Central memory CD8-positive, alpha-beta T cell (primary cell): Measurements from ENCODE around the gene TRERF1.

ENCODE experiments used
- ATAC-seq: fragments of 150-1000 bp; cut with Tn5 transposase; replicated peaks from 2 replicates; pipeline ENCODE4 v1.10.0; 2022; ENCODE audit warnings: mild to moderate bottlenecking, moderate FRiP score, moderate number of reproducible peaks; ENCODE audit not compliant: poor library complexity, severe bottlenecking; ENCODE audit errors: extremely low read depth
- DNase-seq, 2 donors: peaks; one replicate each; pipeline ENCODE4 v3.0.0; 2021; ENCODE audit warnings: low spot score in 2 of 2
- H3K27ac Mint-ChIP-seq: one replicate; pipeline ENCODE4 v1.8.0; 2022; ENCODE audit warnings: low read depth, mild to moderate bottlenecking, moderate library complexity, mixed read lengths
- H3K27me3 Mint-ChIP-seq: one replicate; pipeline ENCODE4 v1.8.0; 2022; ENCODE audit warnings: mixed read lengths
- H3K36me3 Mint-ChIP-seq: one replicate; pipeline ENCODE4 v1.8.0; 2022; ENCODE audit warnings: mild to moderate bottlenecking, moderate library complexity, mixed read lengths; ENCODE audit not compliant: insufficient read depth
- H3K4me1 Mint-ChIP-seq: one replicate; pipeline ENCODE4 v1.8.0; 2022; ENCODE audit warnings: mixed read lengths
- H3K4me3 Mint-ChIP-seq: one replicate; pipeline ENCODE4 v1.8.0; 2022; ENCODE audit warnings: mild to moderate bottlenecking, moderate library complexity, mixed read lengths
- H3K9me3 Mint-ChIP-seq: one replicate; pipeline ENCODE4 v1.8.0; 2022; ENCODE audit warnings: mixed read lengths

The TRERF1 gene

GRCh38 chr6:42341771-42342553, 109.8 kb downstream of the TRERF1 start:
- Mint-ChIP-seq H3K4me1 (peaks cover 59% of the 10 kb centered on the region), H3K36me3 (no peaks in the 10 kb centered on the region), H3K27ac (no peak overlapping the region), H3K27me3 (no peaks in the 10 kb centered on the region), H3K9me3 (no peaks in the 10 kb centered on the region), H3K4me3 (no peak overlapping the region)
- ATAC-seq (no peak), DNase-seq (no peak)

GRCh38 chr6:42341221-42341620, 110.5 kb downstream of the TRERF1 start:
- H3K36me3 Mint-ChIP-seq = peaks cover under 1% of the 10 kb centered on the region
- no peaks in the 10 kb centered on the region for H3K27me3 Mint-ChIP-seq
- DNase-seq (no peak), ATAC-seq (no peak)
- H3K4me3 Mint-ChIP-seq = no peak overlapping the region
- H3K4me1 Mint-ChIP-seq = peaks cover 60% of the 10 kb centered on the region
- no peaks in the 10 kb centered on the region for H3K9me3 Mint-ChIP-seq
- H3K27ac Mint-ChIP-seq = no peak overlapping the region

- no peaks in the 10 kb centered on the region for H3K9me3 Mint-ChIP-seq
- H3K36me3 Mint-ChIP-seq = peaks cover 2% of the 10 kb centered on the region
- no peak overlapping the region for H3K27ac Mint-ChIP-seq
- H3K4me3 Mint-ChIP-seq = no peak overlapping the region
- H3K27me3 Mint-ChIP-seq = no peaks in the 10 kb centered on the region
- peaks cover 60% of the 10 kb centered on the region for H3K4me1 Mint-ChIP-seq
- no peak for DNase-seq
- no peak for ATAC-seq
Measured at GRCh38 chr6:42340511-42340910, 111.2 kb downstream of the TRERF1 start.

- Mint-ChIP-seq H3K36me3 (peaks cover 2% of the 10 kb centered on the region), H3K4me1 (peaks cover 62% of the 10 kb centered on the region), H3K4me3 (no peak overlapping the region), H3K9me3 (no peaks in the 10 kb centered on the region), H3K27ac (no peak overlapping the region), H3K27me3 (no peaks in the 10 kb centered on the region)
- ATAC-seq (no peak), DNase-seq (no peak)
Measured at GRCh38 chr6:42339991-42340401, 111.7 kb downstream of the TRERF1 start.

GRCh38 chr6:42338744-42339222, 112.9 kb downstream of the TRERF1 start:
- ATAC-seq = no peak

DNA sequence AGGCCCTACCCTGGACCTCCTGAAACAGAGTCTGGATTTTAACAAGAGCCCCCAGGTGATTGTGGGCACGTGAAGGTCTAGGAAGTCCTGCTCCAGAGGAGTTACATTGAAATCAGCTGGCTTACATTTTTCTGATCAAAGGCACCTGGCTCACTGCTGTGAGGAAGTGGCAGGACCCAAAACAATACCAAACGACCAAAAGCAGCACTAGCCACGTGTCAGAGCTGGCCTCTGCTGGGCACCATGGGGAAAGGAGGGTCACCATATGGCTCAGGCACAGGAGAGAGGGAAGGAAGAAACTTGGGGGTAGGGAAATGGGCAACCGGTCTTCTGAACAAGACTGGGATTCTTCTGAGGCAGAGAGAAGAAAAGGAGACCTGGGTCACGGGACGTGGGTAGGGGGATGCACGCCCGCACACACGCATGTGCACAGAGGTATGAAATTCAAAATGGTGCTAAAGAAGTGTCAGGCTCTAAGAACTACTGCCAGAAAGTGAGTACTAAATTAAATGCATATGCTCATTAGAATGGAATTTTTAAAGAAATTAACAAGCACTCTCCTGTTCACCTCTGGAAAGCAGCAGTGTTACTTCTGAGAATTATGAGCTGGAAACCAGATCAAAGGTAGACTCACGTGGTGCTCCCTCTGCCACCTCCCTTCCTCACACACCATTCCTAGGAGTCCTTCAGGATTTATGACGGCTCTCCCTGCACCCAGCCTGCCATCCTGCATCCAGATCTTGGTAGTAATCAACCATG, 113.6 kb downstream of the TRERF1 start:
- Mint-ChIP-seq H3K27me3 (no peaks in the 10 kb centered on the region), H3K4me1 (peaks cover 61% of the 10 kb centered on the region), H3K9me3 (no peaks in the 10 kb centered on the region), H3K27ac (no peak overlapping the region), H3K4me3 (no peak overlapping the region), H3K36me3 (peaks cover 2% of the 10 kb centered on the region)
- ATAC-seq (no peak), DNase-seq (no peak)

More at GRCh38 chr6:42338744-42339222, 112.9 kb downstream of the TRERF1 start:
- H3K27ac Mint-ChIP-seq = peak overlapping the region; percentile 2
- H3K4me1 Mint-ChIP-seq = peaks cover 63% of the 10 kb centered on the region
- no peaks in the 10 kb centered on the region for H3K9me3 Mint-ChIP-seq
- H3K4me3 Mint-ChIP-seq = no peak overlapping the region
- no peak for DNase-seq
- no peaks in the 10 kb centered on the region for H3K27me3 Mint-ChIP-seq
- peaks cover 2% of the 10 kb centered on the region for H3K36me3 Mint-ChIP-seq

GRCh38 chr6:42336431-42336830, 115.3 kb downstream of the TRERF1 start:
- H3K36me3 Mint-ChIP-seq = peaks cover 2% of the 10 kb centered on the region
- H3K4me3 Mint-ChIP-seq = no peak overlapping the region
- H3K9me3 Mint-ChIP-seq = no peaks in the 10 kb centered on the region
- ATAC-seq (no peak), DNase-seq (no peak)
- H3K4me1 Mint-ChIP-seq = peaks cover 69% of the 10 kb centered on the region
- H3K27me3 Mint-ChIP-seq = no peaks in the 10 kb centered on the region
- H3K27ac Mint-ChIP-seq = no peak overlapping the region

DNA sequence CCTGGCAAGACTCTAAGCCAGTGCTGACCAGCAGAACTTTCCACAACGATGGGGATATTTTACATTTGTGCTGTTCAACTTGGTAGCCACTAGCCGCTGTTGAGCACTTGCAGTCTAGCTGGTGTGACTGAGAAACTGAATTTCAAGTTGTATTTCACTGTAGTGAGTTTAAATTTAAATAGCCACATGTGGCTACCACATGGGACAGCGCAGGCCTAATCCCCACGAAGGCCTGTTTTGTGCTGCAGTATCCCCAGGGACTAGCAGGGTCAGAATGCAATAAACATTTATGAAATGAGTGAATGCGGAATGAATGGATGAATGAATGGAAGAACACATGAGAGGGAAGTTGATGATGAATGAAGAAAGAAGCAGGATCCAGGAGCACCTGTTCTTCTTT, 115.8 kb downstream of the TRERF1 start:
- peaks cover 74% of the 10 kb centered on the region for H3K4me1 Mint-ChIP-seq
- H3K9me3 Mint-ChIP-seq = no peaks in the 10 kb centered on the region
- H3K4me3 Mint-ChIP-seq = no peak overlapping the region
- no peaks in the 10 kb centered on the region for H3K27me3 Mint-ChIP-seq
- DNase-seq (no peak), ATAC-seq (no peak)
- peaks cover 2% of the 10 kb centered on the region for H3K36me3 Mint-ChIP-seq
- H3K27ac Mint-ChIP-seq = peak overlapping the region; percentile 56

DNA sequence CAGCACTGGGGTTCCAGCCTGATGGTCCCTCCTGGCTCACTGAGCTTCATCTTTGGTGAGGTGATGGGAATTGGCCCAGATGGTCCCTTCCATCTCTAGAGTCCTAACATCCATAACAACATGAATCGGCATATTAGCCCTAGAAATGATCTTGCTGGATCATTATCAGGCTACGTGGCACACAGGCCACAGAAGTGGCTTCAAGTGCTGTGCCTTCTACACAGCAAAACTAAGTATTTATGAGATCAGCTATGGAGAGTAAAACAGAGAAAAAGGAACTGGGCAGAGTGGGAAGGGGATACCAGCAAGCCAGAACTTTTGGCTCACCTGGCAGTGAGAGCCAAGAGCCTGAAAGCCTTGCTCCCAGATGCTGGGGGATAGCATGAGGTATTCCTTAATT, 116.9 kb downstream of the TRERF1 start:
- Mint-ChIP-seq H3K9me3 (no peaks in the 10 kb centered on the region), H3K27me3 (no peaks in the 10 kb centered on the region), H3K36me3 (peaks cover 2% of the 10 kb centered on the region), H3K4me3 (no peak overlapping the region), H3K27ac (no peak overlapping the region), H3K4me1 (peaks cover 76% of the 10 kb centered on the region)
- ATAC-seq = no peak
- DNase-seq = no peak

DNA sequence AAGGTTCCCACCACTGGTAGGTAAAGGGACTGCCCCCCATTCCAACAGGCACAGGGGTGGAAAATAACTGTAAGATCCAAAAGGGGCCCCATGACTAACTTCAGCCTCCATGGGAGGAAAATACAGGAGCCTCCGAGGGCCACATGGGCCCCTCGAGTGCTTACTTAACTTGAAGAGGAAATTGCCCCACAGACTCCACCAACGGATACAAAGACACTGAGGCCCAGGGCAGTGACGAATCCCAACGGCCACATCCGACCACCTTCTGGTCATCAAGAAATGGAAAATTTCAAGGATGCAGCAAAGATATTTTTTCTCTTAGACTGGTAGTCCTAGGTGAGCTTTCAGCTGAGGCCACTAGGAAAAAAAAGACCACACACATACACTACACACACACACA, 118.1 kb downstream of the TRERF1 start:
- H3K27ac Mint-ChIP-seq = no peak overlapping the region
- H3K27me3 Mint-ChIP-seq = no peaks in the 10 kb centered on the region
- H3K4me1 Mint-ChIP-seq = peaks cover 71% of the 10 kb centered on the region
- ATAC-seq (no peak), DNase-seq (no peak)
- no peak overlapping the region for H3K4me3 Mint-ChIP-seq
- H3K9me3 Mint-ChIP-seq = no peaks in the 10 kb centered on the region
- peaks cover 2% of the 10 kb centered on the region for H3K36me3 Mint-ChIP-seq

DNA sequence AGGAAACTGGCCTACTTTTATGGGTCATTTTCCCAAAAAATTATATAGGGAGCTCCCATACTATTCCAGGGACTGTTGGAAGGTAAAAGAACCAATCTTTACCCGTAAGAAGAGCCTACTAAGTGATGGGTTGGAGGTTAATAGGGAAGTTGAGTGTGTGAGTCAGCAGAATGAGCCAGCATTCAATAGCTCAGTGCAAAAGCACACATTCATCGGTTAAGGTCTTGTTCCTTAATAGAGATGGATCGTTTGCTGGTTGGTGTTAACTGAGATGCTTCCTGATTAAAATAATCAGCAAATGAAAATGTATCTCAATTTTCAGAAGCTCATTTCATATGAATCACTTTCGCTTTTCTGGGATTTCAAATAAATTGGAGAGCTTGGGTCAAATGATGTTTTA, 118.8 kb downstream of the TRERF1 start:
- Mint-ChIP-seq H3K27ac (no peak overlapping the region), H3K36me3 (peaks cover 2% of the 10 kb centered on the region), H3K4me3 (no peak overlapping the region), H3K9me3 (no peaks in the 10 kb centered on the region), H3K4me1 (peaks cover 69% of the 10 kb centered on the region), H3K27me3 (no peaks in the 10 kb centered on the region)
- no peak for ATAC-seq
- no peak for DNase-seq

DNA sequence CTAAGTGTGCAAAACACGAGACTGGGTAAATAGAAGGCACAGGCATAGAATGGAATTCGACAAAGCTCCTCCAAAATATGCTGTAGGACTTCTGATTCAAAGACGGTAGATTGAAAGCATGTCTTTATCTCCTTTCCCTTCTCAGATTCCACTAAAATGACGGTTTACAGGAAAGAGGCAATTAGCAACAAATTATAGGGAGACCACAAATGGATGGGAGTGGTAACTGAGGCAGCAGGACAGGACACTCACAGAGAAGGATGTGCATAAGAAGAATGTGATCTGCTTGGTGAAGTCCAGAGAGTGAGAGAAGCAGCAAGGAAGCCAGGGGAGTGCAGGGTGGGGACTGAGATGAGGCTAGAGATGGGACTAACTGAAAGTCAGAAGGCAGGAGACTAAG, 120.7 kb downstream of the TRERF1 start:
- Mint-ChIP-seq H3K27ac (peak overlapping the region; percentile 16), H3K36me3 (peaks cover 5% of the 10 kb centered on the region), H3K4me3 (no peak overlapping the region), H3K4me1 (peaks cover 64% of the 10 kb centered on the region), H3K27me3 (no peaks in the 10 kb centered on the region), H3K9me3 (no peaks in the 10 kb centered on the region)
- DNase-seq = no peak
- no peak for ATAC-seq

DNA sequence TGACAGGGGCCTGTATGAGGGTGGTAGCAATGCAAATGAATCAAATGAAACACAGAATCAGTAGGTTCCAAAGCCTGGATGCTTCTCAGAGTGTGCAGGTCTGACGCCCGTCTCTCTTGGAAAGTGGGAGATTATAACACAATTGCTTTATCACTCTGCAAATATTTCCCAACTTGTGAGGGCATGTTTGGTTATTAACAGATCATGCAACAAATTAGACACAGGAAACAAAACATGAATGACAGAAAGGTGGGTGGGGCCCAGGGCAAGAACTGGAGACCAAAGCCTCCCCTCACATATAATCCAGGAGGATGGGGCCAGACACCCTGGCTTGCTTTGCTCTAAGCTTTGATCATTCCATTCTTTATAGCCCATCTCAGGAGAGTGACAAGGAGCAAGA, 125.5 kb downstream of the TRERF1 start:
- Mint-ChIP-seq H3K9me3 (no peaks in the 10 kb centered on the region), H3K36me3 (peaks cover 6% of the 10 kb centered on the region), H3K4me1 (peaks cover 60% of the 10 kb centered on the region), H3K27ac (no peak overlapping the region), H3K27me3 (no peaks in the 10 kb centered on the region), H3K4me3 (no peak overlapping the region)
- no peak for ATAC-seq
- DNase-seq = no peak
